LNCAP (cell line): Measurements from ENCODE around the gene CLC.

ENCODE experiments used
- TF ChIP-seq, protein P1 (sequence below): fragments of 450-650 bp; IDR thresholded peaks from 2 replicates; pipeline ENCODE4 v1.5.1; 2017; ENCODE audit warnings: mild to moderate bottlenecking

The CLC gene

DNA sequence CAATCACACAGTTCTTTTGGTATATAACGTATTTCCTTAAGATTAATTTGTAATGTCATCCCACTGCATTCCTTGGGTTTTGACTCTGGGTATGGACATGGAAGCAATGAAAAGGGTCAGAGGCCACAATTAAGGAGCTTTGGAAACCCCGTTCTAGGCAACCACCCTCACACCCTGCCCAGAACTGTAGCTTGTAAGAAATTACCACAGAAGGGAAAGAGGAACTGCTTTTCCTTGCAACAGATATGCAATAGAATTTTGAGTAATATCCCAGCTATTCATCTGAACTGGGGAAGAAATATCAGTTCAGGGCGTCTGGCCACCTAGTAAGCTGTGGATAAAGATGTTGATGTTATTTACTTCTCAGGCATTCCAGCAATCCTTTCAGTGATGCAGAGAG lies 985 bp upstream of the CLC start:
- TF ChIP-seq, protein P1, sequence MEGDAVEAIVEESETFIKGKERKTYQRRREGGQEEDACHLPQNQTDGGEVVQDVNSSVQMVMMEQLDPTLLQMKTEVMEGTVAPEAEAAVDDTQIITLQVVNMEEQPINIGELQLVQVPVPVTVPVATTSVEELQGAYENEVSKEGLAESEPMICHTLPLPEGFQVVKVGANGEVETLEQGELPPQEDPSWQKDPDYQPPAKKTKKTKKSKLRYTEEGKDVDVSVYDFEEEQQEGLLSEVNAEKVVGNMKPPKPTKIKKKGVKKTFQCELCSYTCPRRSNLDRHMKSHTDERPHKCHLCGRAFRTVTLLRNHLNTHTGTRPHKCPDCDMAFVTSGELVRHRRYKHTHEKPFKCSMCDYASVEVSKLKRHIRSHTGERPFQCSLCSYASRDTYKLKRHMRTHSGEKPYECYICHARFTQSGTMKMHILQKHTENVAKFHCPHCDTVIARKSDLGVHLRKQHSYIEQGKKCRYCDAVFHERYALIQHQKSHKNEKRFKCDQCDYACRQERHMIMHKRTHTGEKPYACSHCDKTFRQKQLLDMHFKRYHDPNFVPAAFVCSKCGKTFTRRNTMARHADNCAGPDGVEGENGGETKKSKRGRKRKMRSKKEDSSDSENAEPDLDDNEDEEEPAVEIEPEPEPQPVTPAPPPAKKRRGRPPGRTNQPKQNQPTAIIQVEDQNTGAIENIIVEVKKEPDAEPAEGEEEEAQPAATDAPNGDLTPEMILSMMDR, result no peak

GRCh38 chr19:39737351-39737750 lies 478 bp downstream of the CLC start:
- TF ChIP-seq, protein P1, result no peak

- TF ChIP-seq, protein P1, result no peak
Measured at GRCh38 chr19:39736088-39736487, 1.7 kb downstream of the CLC start.

- TF ChIP-seq, protein P1, result no peak
Measured at GRCh38 chr19:39735688-39736087, 2.1 kb downstream of the CLC start.

GRCh38 chr19:39733841-39734240 lies 4.0 kb downstream of the CLC start:
- TF ChIP-seq, protein P1, result no peak

DNA sequence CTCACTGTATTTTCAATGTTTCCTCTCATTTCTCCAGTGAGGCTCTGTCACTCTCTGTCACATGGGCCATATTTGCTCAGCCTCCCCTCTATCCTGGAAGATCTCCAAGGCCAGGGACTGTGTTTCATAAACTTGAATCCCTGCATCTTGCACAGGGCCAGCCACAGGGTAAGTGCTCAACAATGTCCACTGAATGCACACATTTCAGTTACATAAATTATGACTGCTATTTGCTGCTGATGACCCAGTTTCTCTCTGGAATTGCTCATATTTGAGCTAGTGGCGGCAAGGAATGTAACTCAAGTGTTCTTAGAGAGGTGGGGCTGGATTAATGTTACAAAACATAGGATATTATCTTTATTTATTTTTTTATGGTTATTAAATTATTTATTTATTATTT lies 6.1 kb downstream of the CLC start:
- TF ChIP-seq, protein P1, result no peak

GRCh38 chr19:39729594-39729993 lies 8.2 kb downstream of the CLC start:
- TF ChIP-seq, protein P1, result no peak

GRCh38 chr19:39728040-39728439 lies 9.8 kb downstream of the CLC start:
- TF ChIP-seq, protein P1, result no peak
